Endothelial cell of umbilical vein (primary cell): ENCODE results near the gene PHEX. TPM values are rescaled to one million over a fixed set of nuclear protein-coding genes. Genes with fewer than 3 reads are reported as not detected.

Source experiments
- BruUV-seq: library from RNA; stranded (reverse); fragments of 400-500 nt; replicated peaks from 2 replicates; lab custom pipeline; 2021; lab: Mats Ljungman, UMichigan
- CTCF ChIA-PET: fragments of 300-600, 350-600 bp; sonication (Branson Sonifier 250); formaldehyde crosslinking; loops from one replicate; lab custom pipeline; 2021; ENCODE audit warnings: antibody characterized with exemption, inconsistent platforms; lab: Charles Lee
- POLR2A ChIA-PET: fragments of 300-600, 350-600 bp; sonication (Branson Sonifier 250); formaldehyde crosslinking; loops from one replicate; lab custom pipeline; 2021; ENCODE audit warnings: antibody characterized with exemption, inconsistent platforms; lab: Charles Lee
- DNase-seq: peaks from one replicate; pipeline ENCODE4 v3.0.0-alpha.2; 2011; ENCODE audit warnings: low read depth, low spot score
- FAIRE-seq: peaks from 2 replicates; lab custom pipeline; 2011; peaks lifted over from hg19 to GRCh38; lab: Jason Lieb, UNC
- H2AFZ ChIP-seq: 2 replicates; pipeline ENCODE4 v1.6.0; 2012; ENCODE audit warnings: low read depth, low read length, control low read depth, inconsistent platforms
- H3K27ac ChIP-seq: 2 replicates; pipeline ENCODE4 v1.5.1; 2011; ENCODE audit warnings: low read depth, mild to moderate bottlenecking, control low read depth, low read length, moderate library complexity; ENCODE audit not compliant: insufficient read depth
- H3K27me3 ChIP-seq, 2 experiments: 2 replicates each; pipeline versions ENCODE4 v1.6.0 to v1.6.1; 2011; ENCODE audit warnings: low read length in 2 of 2, mixed read lengths in 1 of 2; ENCODE audit not compliant: control insufficient read depth in 2 of 2, insufficient read depth in 2 of 2
- H3K36me3 ChIP-seq, 2 experiments: 2 replicates in 1 of 2; 3 replicates in 1 of 2; pipeline ENCODE4 v1.5.1; 2011; ENCODE audit warnings: low read length in 2 of 2, mild to moderate bottlenecking in 1 of 2, moderate library complexity in 1 of 2; ENCODE audit not compliant: control insufficient read depth in 2 of 2, insufficient read depth in 2 of 2; ENCODE audit errors: extremely low read depth in 1 of 2
- H3K4me1 ChIP-seq: 3 replicates; pipeline ENCODE4 v1.5.1; 2011; ENCODE audit warnings: mild to moderate bottlenecking, low read length; ENCODE audit not compliant: control insufficient read depth, insufficient read depth; ENCODE audit errors: extremely low read depth
- H3K4me2 ChIP-seq: 2 replicates; pipeline ENCODE4 v1.6.1; 2011; ENCODE audit warnings: low read length, control low read depth, mixed read lengths; ENCODE audit not compliant: insufficient read depth
- H3K4me3 ChIP-seq, 3 experiments: fragments of 200-600 bp in 1 of 3; sonication (generic), shearing (Covaris generic) in 1 of 3; replicated peaks in 1 of 3; 2 replicates each; pipeline ENCODE4 v1.5.1; 2011 to 2016; ENCODE audit warnings: control low read depth in 3 of 3, low read length in 3 of 3, mild to moderate bottlenecking in 2 of 3, inconsistent platforms in 1 of 3, low read depth in 1 of 3, moderate library complexity in 1 of 3; ENCODE audit not compliant: insufficient read depth in 1 of 3
- H3K79me2 ChIP-seq: 2 replicates; pipeline ENCODE4 v1.6.0; 2012; ENCODE audit warnings: low read length, inconsistent platforms; ENCODE audit not compliant: control insufficient read depth, insufficient read depth
- H3K9ac ChIP-seq: replicated peaks from 2 replicates; pipeline ENCODE3; 2011; ENCODE audit warnings: low read length, control low read depth; ENCODE audit not compliant: insufficient read depth; ENCODE audit errors: extremely low read depth
- H3K9me1 ChIP-seq: replicated peaks from 3 replicates; pipeline ENCODE4 v1.6.0; 2011; ENCODE audit warnings: mild to moderate bottlenecking, low read length; ENCODE audit not compliant: control insufficient read depth, insufficient read depth; ENCODE audit errors: extremely low read depth
- H3K9me3 ChIP-seq: replicated peaks from 2 replicates; pipeline ENCODE4 v1.5.1; 2012; ENCODE audit warnings: low read length, inconsistent platforms; ENCODE audit not compliant: control insufficient read depth, insufficient read depth
- H4K20me1 ChIP-seq: replicated peaks from 2 replicates; pipeline ENCODE3; 2011; ENCODE audit warnings: mild to moderate bottlenecking, low read length; ENCODE audit not compliant: control insufficient read depth, insufficient read depth; ENCODE audit errors: extremely low read depth
- EZH2 ChIP-seq: IDR thresholded peaks from 2 replicates; pipeline ENCODE4 v1.6.1; 2012; ENCODE audit warnings: borderline replicate concordance, low read depth, mild to moderate bottlenecking, moderate library complexity, low read length, inconsistent platforms; ENCODE audit not compliant: severe bottlenecking
- FOS ChIP-seq: IDR thresholded peaks from 2 replicates; pipeline ENCODE4 v1.6.1; 2011; ENCODE audit warnings: mild to moderate bottlenecking, low read length, moderate library complexity, borderline replicate concordance; ENCODE audit not compliant: insufficient read depth
- GATA2 ChIP-seq: IDR thresholded peaks from 2 replicates; pipeline ENCODE4 v1.7.0; 2011; ENCODE audit warnings: low read depth, mild to moderate bottlenecking, moderate library complexity, mixed read lengths, low read length; ENCODE audit not compliant: insufficient read length, insufficient read depth
- JUN ChIP-seq: IDR thresholded peaks from 2 replicates; pipeline ENCODE4 v1.6.1; 2011; ENCODE audit warnings: borderline replicate concordance, low read depth; ENCODE audit not compliant: insufficient read length, insufficient read depth
- MYC ChIP-seq: IDR thresholded peaks from one replicate; pipeline ENCODE4 v1.6.1; 2011; ENCODE audit warnings: mild to moderate bottlenecking, low read depth, low read length
- POLR2A ChIP-seq: IDR thresholded peaks from 2 replicates; pipeline ENCODE4 v1.6.1; 2012; ENCODE audit warnings: low read depth, mild to moderate bottlenecking, control low read depth, low read length
- POLR2AphosphoS5 ChIP-seq: IDR thresholded peaks from 2 replicates; pipeline ENCODE4 v1.6.1; 2012; ENCODE audit warnings: low read depth, mild to moderate bottlenecking, control low read depth, low read length, moderate library complexity; ENCODE audit not compliant: insufficient read depth
- dilution Hi-C: fragments of 300-500 bp; cut with MboI; formaldehyde crosslinking; loops from one replicate; pipeline ENCODE4 v1.15.0; 2019; ENCODE audit warnings: low sequenced_read_pairs; ENCODE audit not compliant: extremely low pct_ligation_motif_present
- intact Hi-C: fragments of 100-400 bp; cut with micrococcal nuclease; formaldehyde crosslinking; loops from one replicate; pipeline ENCODE4 v1.10.0; 2022
- polyA plus RNA-seq, 4 experiments: library from polyadenylated mRNA; depleted of rRNA in 3 of 4; stranded (reverse) in 3 of 4; unstranded in 1 of 4; fragments of >200 nt; gene quantifications; 2 replicates each; pipeline versions ENCODE4 v1.2.1 to v1.2.3, GENCODE V29; 2011 to 2012; ENCODE audit warnings: missing spikeins in 1 of 4
- total RNA-seq: library from RNA; stranded (reverse); gene quantifications from 2 replicates; pipeline ENCODE4 v1.2.3, GENCODE V29; 2021
- TF ChIP-seq, protein P1 (sequence below), 2 donors: IDR thresholded peaks; 1 replicate in 1 of 2; 2 replicates in 1 of 2; pipeline ENCODE4 v1.5.1; 2011; ENCODE audit warnings: low read length in 2 of 2, mild to moderate bottlenecking in 2 of 2, moderate library complexity in 2 of 2, control low read depth in 1 of 2, inconsistent platforms in 1 of 2, low read depth in 1 of 2; ENCODE audit not compliant: insufficient read depth in 1 of 2; ENCODE audit errors: extremely low read depth in 1 of 2
- TF ChIP-seq, protein P2 (sequence below): IDR thresholded peaks from 2 replicates; pipeline ENCODE4 v1.6.1; 2011; ENCODE audit not compliant: insufficient read depth, insufficient read length

The PHEX gene
- total and polyA plus RNA-seq, 2 donors (not counting 3 experiments of a cell fraction or from before 2014, with no cell fraction given) = 0.07 to 0.44 TPM

DNA sequence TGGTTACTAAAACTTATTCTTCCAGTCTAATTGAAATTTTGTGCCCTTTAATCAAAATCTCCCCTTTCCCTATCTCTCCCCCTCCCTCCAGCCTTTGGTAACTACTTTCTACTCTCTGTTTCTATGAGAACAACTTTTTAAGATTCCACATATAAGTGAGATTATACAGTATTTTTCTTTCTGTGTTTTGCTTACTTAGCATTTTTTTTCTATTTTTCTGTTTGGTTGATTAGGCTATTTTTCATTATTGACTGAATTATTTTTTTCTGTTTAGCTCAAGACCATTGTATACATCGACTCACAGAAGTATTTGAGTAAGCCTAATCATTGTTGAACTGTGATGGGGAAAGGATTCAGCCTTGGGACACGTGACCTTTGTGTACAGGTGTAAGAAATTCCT lies 116.4 kb downstream of the PHEX start:
- no peak overlapping the region for H2AFZ ChIP-seq
- no peak overlapping the region for H3K27ac ChIP-seq
- no peak for TF ChIP-seq POLR2A
- TF ChIP-seq, protein P1, sequence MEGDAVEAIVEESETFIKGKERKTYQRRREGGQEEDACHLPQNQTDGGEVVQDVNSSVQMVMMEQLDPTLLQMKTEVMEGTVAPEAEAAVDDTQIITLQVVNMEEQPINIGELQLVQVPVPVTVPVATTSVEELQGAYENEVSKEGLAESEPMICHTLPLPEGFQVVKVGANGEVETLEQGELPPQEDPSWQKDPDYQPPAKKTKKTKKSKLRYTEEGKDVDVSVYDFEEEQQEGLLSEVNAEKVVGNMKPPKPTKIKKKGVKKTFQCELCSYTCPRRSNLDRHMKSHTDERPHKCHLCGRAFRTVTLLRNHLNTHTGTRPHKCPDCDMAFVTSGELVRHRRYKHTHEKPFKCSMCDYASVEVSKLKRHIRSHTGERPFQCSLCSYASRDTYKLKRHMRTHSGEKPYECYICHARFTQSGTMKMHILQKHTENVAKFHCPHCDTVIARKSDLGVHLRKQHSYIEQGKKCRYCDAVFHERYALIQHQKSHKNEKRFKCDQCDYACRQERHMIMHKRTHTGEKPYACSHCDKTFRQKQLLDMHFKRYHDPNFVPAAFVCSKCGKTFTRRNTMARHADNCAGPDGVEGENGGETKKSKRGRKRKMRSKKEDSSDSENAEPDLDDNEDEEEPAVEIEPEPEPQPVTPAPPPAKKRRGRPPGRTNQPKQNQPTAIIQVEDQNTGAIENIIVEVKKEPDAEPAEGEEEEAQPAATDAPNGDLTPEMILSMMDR (IDR thresholded peaks at IDR 0.05; ENCODE audit: extremely low read depth in 1 of 2, insufficient read depth in 1 of 2, low read depth in 1 of 2, low read length in 2 of 2) = no peak
- TF ChIP-seq, protein P2, sequence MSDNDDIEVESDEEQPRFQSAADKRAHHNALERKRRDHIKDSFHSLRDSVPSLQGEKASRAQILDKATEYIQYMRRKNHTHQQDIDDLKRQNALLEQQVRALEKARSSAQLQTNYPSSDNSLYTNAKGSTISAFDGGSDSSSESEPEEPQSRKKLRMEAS = no peak
- TF ChIP-seq POLR2AphosphoS5 = no peak
- no peak for TF ChIP-seq MYC
- no peak for TF ChIP-seq GATA2
- no peak for TF ChIP-seq EZH2
- no peak for TF ChIP-seq FOS
- no peak for TF ChIP-seq JUN
- no peak overlapping the region for H3K4me3 ChIP-seq
- FAIRE-seq = no peak
- H3K4me1 ChIP-seq = no peaks in the 10 kb centered on the region
- H3K27me3 ChIP-seq = no peaks in the 10 kb centered on the region
- POLR2A ChIA-PET = no interaction called here
- no peak overlapping the region for H3K4me2 ChIP-seq
- no TSS peak for BruUV-seq
- H3K9ac ChIP-seq = no peak overlapping the region
- no peak for DNase-seq
- intact Hi-C loops (no loop called here), dilution Hi-C loops (no loop called here)
- no peaks in the 10 kb centered on the region for H3K79me2 ChIP-seq
- CTCF ChIA-PET = no interaction called here
- no peaks in the 10 kb centered on the region for H3K36me3 ChIP-seq
- no peaks in the 10 kb centered on the region for H3K9me3 ChIP-seq
- H3K9me1 ChIP-seq = no peaks in the 10 kb centered on the region
- no peaks in the 10 kb centered on the region for H4K20me1 ChIP-seq
